HG03025 (cell line): ENCODE measurements around the gene ING3.
"Not testable (repeated sequence)": the region's sequence is repeated elsewhere in the genome, so short reads cannot be mapped to it uniquely, and the experiment has no call there.

Experiments used
- ATAC-seq: cut with Tn5 transposase; IDR thresholded peaks from one replicate; pipeline ENCODE4 v1.9.1; 2021; ENCODE audit warnings: mild to moderate bottlenecking, moderate library complexity; ENCODE audit not compliant: unreplicated experiment, low FRiP score

The ING3 gene

DNA sequence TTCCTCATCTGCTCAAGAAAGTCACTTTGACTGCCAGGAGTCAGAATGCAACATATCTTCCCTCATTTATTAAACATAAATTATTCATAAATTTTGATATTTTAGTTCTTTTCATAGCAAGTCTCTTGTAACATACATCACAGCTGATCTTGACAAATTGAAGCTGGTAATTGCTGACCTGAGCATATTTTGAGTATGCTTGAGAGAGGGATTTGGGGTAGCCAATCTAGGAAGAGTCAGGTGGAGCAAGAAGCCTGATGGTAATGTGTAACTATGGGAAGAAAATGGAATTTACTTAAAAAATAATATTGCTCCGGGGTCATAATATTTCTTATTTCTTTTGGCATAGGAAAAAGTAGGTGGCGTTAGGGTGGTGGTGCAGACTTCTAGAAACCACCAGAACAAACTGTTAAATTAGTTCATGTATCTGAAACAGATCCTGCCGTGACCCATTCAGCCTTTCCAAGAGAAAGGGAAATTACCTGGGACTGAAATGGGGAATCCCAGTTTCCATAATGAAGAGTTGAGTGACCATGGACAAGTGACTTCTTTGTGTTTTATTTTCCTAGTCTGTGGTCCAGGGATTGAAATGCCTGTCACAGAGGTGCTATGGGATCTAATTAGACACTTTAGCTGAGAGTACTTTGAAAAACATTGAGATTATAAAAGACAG lies 50.8 kb downstream of the ING3 start:
- ATAC-seq: no peak

- ATAC-seq: no peak
Measured at GRCh38 chr7:121002048-121002756, 51.6 kb downstream of the ING3 start.

DNA sequence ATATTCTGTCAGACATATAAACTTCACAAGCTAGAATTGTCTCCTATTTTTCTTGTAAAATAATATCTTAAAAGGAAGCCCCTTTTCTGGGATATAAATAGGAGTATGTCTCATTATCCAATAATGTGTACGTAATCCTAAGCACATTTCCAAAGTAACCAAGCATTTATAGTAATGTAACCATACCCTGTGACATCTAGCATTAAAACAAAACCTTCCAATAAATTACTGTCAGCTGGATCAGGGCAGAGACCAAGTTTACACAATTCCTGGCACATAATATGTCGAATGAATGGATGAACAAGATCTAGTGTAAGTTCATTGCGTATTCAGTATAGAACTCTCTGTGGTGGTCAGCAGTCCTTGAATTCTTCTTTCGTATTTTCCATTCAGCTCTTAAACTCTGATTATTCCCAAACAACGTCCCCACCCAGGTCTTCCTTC lies 52.2 kb downstream of the ING3 start:
- no peak for ATAC-seq

- ATAC-seq: no peak
Measured at GRCh38 chr7:121003986-121004685, 53.6 kb downstream of the ING3 start.

DNA sequence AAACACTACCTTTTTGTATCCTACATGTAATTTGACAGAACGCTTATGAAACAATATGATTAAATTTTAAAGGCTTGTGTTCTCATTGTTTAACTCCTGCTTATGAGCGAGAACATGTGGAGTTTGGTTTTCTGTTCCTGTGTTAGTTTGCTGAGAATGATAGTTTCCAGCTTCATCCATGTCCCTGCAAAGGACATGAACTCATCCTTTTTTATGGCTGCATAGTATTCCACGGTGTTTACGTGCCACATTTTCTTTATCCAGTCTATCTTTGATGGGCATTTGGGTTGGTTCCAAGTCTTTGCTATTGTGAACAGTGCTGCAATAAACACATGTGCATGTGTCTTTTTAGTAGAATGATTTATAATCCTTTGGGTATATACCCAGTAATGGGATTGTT lies 54.5 kb downstream of the ING3 start:
- not testable (repeated sequence) for ATAC-seq

DNA sequence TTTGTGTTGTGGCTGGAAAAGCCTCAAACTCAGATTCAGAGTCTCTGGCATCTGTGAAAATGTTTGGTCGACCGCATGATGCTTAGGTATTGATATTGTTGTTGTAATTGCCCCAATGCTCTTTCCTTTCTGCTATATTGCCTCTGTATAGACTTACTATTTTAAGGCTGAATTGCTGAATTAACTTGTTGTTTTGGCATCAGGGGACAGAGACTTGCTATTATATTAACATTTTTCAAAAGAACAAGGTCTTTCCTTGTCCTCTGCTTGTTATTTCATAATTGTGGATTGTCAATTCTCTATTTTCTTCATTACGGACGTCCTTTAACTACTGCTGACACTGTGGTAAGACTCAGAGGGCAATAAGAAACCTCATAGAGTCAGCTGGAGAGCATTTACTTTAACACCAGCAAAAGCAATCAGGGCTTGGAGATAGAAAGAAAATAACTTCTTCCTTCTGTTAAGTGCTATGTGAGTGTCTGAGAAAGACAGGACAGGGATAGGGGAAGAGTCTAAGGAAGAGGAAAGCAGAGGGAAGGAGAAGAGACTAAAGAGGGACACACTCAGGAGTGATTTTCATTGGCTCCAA lies 55.5 kb downstream of the ING3 start:
- ATAC-seq: no peak

- no peak for ATAC-seq
Measured at GRCh38 chr7:121006711-121007315, 56.2 kb downstream of the ING3 start.

DNA sequence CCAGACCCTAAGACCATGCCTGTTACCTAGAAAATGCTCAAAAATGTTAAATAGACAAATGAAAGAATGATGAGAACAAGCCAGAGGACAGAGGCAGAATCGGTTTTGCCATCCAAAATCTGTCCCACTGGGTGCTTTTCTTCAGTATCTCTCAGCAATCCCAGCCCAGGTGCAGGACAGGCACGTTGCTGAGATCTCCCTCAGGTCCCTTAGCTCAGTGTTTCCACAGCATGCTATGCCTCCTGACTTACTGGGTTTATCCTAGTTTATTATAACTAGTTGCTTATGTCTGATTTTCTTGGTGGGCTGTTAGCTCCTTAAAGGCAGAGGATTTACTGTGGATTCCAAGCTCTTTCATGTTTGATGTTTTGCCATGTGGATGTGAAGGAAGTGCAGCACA lies 58.2 kb downstream of the ING3 start:
- ATAC-seq: no peak

- no peak for ATAC-seq
Measured at GRCh38 chr7:121011401-121011800, 60.8 kb downstream of the ING3 start.

DNA sequence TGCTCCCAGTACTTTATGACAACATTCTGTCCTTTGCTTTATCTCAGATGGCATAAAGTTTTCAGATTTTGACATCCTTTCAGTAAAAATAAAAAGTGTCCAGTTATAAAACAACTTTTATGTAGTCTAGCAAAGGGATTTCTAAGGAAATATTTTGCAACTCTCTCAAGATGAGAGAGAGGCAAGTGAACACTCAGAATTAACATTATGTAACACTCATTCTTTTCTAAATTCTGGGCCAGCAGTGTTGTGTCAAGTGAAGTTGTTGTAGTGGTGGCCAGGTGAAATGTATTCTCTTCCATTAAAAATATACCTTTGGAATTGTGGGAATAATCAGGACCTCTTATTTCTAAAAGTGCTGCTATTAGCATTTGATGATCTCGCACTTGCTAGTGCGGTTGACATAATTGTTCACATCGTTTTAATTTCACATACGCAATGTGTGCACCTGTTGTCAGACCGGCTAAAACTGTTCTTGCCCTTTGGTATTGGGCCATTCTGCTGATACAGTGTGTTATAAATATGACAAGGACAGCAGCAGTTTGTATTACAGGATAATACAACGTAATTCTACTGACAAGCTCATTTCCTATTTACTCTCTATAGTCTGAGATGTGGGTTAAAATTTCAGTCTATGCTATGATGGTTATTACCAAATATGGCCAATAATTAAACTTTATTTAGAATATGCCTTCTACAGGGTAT lies 61.7 kb downstream of the ING3 start:
- no peak for ATAC-seq

DNA sequence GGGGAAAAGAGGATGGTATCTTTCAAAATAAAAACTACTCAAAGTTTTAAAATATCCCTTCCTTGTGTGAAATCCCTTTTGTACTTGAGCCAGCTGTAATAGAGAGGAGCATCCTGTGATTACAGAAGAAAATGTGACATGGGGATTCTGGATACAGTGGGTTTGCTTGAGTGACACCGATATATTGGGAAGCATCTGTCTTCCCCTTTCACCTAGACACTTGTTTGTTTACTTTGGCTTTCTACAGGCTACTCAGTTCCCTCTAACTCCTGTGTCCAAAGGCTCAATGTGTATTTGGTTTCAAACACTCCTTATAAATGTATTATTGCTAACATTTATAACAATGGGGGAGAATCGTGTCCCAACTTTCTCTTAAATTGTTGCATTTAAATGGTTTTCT lies 62.3 kb downstream of the ING3 start:
- no peak for ATAC-seq

DNA sequence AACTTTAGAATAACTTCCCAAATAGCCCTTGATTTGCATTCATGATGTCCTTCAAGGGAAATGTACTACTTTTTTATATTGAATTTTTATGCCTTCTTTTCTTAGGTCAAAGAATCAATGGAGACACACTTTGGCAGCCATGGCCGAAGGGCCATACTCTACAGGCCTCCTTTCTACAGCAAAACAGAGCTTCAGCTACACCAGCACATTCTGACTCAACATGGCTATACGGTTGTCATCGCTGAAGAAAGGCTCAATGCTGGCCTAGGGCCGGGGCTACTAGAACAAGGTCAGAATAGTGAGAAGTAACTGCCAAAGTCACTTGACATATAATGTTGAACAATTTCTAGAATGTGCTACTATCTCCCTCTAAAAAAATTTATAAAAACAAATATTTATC lies 65.0 kb downstream of the ING3 start:
- ATAC-seq: no peak

DNA sequence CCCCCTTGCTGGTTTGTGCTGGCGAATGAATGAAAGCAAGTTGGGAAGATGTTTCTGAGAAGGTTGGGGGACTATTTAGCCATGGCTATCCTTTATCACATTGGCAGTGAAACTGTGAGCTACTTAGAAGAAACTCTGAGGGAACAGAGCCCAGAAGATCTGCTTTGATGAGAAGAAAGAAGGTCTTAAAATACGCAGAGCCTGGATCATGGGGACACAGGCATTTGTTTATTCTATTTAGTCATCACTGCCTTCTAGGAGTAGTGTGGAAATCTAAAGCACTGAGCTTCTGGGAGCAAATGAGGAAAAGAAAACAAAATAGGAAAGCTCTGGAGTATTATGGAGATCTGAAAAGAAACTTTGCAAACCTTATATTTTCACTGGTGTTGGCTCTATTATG lies 66.4 kb downstream of the ING3 start:
- ATAC-seq: no peak

- no peak for ATAC-seq
Measured at GRCh38 chr7:121017586-121017985, 67.0 kb downstream of the ING3 start.

DNA sequence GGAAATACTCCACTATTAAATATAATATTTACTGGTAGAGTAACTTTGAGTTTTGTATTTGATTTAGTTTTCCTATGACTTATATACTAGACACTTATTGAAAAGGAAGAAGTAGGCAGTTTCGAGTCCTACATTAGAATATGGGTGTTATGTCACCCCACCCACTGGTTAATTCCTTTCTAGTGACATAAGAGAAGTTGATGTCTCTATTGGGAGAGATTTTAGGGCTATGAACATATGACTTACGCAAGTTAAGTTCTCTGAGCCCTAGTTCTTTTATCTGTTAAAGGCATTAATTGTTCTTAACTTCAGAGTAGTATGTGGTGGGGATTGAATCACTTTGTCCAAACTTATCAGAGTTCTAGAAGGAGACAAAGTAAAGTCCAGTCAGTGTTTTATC lies 68.4 kb downstream of the ING3 start:
- no peak for ATAC-seq

GRCh38 chr7:121020249-121020988 lies 69.8 kb downstream of the ING3 start:
- no peak for ATAC-seq

DNA sequence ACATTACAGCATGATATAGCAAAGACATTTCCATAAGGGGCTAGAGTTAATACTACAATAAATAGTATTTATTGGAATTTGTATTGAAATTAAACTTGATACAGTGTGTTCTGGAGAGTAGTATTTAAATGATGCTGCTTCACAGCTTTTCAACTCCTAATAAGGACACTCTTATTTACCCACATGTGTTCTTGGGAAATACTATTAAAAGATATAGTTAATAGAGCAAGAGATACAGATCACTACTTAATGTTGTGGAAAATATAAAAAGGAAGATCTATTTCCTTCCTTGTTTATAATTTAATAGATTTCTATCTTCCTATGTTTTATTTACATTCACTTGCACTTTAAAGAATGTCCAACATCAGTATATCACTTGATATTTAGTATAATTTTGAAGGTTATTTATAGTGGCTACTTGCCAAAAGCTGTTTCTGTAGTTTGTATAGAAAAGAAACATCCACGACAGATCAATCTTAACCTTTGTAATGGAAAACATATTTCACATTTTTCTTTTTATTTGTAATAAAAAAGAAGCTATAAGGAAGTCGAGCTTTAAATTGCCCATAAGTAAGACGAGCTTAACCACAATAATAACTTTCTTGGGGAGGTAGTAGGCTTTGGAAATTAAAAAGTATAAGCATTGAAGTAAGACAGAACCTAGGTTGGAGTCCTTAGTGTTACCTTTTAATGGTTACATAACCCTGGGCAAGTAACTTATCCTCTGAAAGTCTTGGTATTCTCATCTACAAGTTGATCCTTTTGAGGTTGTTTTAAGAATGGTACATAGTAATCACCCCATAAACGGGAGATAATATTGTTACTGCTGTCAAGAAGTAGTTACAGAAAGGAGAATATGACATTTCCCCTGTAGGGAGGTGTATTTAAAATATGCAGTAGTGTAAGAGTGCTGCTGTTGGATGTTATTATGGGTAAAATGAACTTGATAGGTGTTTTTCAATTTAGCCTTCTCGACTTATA lies 70.7 kb downstream of the ING3 start:
- no peak for ATAC-seq

- ATAC-seq: no peak
Measured at GRCh38 chr7:121023194-121023593, 72.6 kb downstream of the ING3 start.
